ENCODE data around the gene ZIC5.

DNA sequence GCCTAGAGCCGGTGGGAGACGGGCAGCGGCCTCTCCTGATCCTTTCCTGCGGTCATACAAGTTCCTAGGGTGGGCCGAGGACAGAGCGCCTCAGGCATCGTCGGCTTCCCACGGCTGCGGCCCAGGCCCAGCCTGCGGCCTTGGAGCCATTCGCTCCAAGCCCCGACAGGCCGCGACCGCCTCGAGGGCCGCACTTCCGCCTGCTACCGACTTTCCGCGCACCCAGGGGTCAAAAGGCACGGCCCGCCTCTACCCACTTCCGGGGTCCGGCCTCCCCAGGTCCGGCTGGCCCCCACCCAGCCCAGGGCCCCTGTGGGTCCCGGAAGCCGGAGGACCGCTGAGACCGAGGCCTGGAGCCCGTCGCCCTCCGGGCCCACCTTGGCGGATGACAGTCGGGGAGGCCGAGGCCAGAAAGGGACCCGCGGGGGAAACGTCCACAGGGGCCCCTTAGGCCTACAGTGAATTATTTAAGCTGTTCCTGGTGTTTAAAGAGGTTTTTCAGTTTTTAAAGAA is 26.2 kb upstream of the ZIC5 start:
- no peak for TF ChIP-seq EZH2 (IDR thresholded peaks at IDR 0.05; ENCODE audit: borderline replicate concordance, insufficient read depth, low read length, poor library complexity, severe bottlenecking)
- no peak for TF ChIP-seq POLR2AphosphoS5 (IDR thresholded peaks at IDR 0.05)
- no peak for TF ChIP-seq MXI1 (conservative IDR thresholded peaks at IDR 0.05; ENCODE audit: poor library complexity, severe bottlenecking)
- TF ChIP-seq, protein P1, sequence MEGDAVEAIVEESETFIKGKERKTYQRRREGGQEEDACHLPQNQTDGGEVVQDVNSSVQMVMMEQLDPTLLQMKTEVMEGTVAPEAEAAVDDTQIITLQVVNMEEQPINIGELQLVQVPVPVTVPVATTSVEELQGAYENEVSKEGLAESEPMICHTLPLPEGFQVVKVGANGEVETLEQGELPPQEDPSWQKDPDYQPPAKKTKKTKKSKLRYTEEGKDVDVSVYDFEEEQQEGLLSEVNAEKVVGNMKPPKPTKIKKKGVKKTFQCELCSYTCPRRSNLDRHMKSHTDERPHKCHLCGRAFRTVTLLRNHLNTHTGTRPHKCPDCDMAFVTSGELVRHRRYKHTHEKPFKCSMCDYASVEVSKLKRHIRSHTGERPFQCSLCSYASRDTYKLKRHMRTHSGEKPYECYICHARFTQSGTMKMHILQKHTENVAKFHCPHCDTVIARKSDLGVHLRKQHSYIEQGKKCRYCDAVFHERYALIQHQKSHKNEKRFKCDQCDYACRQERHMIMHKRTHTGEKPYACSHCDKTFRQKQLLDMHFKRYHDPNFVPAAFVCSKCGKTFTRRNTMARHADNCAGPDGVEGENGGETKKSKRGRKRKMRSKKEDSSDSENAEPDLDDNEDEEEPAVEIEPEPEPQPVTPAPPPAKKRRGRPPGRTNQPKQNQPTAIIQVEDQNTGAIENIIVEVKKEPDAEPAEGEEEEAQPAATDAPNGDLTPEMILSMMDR (IDR thresholded peaks at IDR 0.05; ENCODE audit: poor library complexity, severe bottlenecking), result no peak
- TF ChIP-seq, protein P2, sequence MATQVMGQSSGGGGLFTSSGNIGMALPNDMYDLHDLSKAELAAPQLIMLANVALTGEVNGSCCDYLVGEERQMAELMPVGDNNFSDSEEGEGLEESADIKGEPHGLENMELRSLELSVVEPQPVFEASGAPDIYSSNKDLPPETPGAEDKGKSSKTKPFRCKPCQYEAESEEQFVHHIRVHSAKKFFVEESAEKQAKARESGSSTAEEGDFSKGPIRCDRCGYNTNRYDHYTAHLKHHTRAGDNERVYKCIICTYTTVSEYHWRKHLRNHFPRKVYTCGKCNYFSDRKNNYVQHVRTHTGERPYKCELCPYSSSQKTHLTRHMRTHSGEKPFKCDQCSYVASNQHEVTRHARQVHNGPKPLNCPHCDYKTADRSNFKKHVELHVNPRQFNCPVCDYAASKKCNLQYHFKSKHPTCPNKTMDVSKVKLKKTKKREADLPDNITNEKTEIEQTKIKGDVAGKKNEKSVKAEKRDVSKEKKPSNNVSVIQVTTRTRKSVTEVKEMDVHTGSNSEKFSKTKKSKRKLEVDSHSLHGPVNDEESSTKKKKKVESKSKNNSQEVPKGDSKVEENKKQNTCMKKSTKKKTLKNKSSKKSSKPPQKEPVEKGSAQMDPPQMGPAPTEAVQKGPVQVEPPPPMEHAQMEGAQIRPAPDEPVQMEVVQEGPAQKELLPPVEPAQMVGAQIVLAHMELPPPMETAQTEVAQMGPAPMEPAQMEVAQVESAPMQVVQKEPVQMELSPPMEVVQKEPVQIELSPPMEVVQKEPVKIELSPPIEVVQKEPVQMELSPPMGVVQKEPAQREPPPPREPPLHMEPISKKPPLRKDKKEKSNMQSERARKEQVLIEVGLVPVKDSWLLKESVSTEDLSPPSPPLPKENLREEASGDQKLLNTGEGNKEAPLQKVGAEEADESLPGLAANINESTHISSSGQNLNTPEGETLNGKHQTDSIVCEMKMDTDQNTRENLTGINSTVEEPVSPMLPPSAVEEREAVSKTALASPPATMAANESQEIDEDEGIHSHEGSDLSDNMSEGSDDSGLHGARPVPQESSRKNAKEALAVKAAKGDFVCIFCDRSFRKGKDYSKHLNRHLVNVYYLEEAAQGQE (IDR thresholded peaks at IDR 0.05; ENCODE audit: borderline replicate concordance), result no peak

Measured in neural cell (in vitro differentiated cells).